K562 (cell line): ENCODE results near the gene DIS3L2.

ENCODE experiments used
- BRCA1 ChIP-seq, 2 experiments: fragments of 450-650 bp in 1 of 2; sonication (generic) in 1 of 2; formaldehyde crosslinking in 1 of 2; IDR thresholded peaks; 2 replicates each; pipeline versions ENCODE4 v1.5.0 to v1.6.1; 2017 to 2020; ENCODE audit warnings: mild to moderate bottlenecking in 1 of 2, missing genetic modification reagents in 1 of 2
- CBFB ChIP-seq: sonication (generic); formaldehyde crosslinking; IDR thresholded peaks from 2 replicates; pipeline ENCODE4 v1.4.0; 2020; ENCODE audit warnings: mild to moderate bottlenecking, missing genetic modification reagents
- NFXL1 ChIP-seq: fragments of 450-650 bp; formaldehyde crosslinking; IDR thresholded peaks from 2 replicates; pipeline ENCODE4 v1.4.0; 2021; ENCODE audit warnings: mild to moderate bottlenecking
- PTTG1 ChIP-seq: fragments of 450-650 bp; IDR thresholded peaks from 2 replicates; pipeline ENCODE4 v1.6.1; 2016; ENCODE audit warnings: low read depth, mild to moderate bottlenecking, missing genetic modification characterization, missing compliant biosample characterization
- RFX5 ChIP-seq: IDR thresholded peaks from 2 replicates; pipeline ENCODE4 v1.6.1; 2011; ENCODE audit warnings: low read depth, mild to moderate bottlenecking, improper control_type of control experiment, low read length
- ZNF146 ChIP-seq: IDR thresholded peaks from one replicate; pipeline ENCODE4 v1.6.1; 2018; ENCODE audit warnings: missing compliant biosample characterization; ENCODE audit not compliant: unreplicated experiment
- TF ChIP-seq, protein P1 (sequence below): fragments of 450-650 bp; formaldehyde crosslinking; conservative IDR thresholded peaks from 2 replicates; pipeline ENCODE4 v1.4.0; 2022; ENCODE audit warnings: mild to moderate bottlenecking, missing genetic modification characterization
- TF ChIP-seq, protein P2 (sequence below): fragments of 250-450 bp; sonication (Bioruptor Pico); IDR thresholded peaks from 2 replicates; pipeline ENCODE4 v1.8.0; 2021; ENCODE audit warnings: moderate library complexity, mild to moderate bottlenecking, inconsistent platforms

DNA sequence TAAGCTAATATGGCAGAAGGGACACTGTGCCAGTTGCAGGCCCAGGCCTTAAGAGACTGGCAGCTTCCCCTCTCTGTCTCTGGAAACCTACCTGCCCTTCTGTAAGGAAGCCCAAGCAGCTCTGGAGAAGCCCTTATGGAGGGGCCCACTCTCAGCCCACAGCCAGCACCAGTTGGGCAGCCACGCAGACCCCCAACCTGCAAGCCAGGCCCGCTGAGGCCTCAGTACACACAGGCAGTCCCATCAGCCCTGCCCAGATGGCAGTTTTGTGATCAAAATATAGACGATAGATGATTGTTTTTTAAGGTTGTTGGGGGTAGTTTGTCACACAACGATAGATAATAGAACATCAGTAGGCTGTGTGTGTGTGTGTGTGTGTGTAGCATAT is 380.2 kb downstream of the DIS3L2 start:
- no peak for TF ChIP-seq NFXL1 (CRISPR knock-in tag)
- TF ChIP-seq, protein P1, sequence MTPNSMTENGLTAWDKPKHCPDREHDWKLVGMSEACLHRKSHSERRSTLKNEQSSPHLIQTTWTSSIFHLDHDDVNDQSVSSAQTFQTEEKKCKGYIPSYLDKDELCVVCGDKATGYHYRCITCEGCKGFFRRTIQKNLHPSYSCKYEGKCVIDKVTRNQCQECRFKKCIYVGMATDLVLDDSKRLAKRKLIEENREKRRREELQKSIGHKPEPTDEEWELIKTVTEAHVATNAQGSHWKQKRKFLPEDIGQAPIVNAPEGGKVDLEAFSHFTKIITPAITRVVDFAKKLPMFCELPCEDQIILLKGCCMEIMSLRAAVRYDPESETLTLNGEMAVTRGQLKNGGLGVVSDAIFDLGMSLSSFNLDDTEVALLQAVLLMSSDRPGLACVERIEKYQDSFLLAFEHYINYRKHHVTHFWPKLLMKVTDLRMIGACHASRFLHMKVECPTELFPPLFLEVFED (CRISPR knock-in tag), result no peak
- no peak for TF ChIP-seq PTTG1 (tag)
- no peak for TF ChIP-seq ZNF146 (CRISPR knock-in tag)
- TF ChIP-seq, protein P2, sequence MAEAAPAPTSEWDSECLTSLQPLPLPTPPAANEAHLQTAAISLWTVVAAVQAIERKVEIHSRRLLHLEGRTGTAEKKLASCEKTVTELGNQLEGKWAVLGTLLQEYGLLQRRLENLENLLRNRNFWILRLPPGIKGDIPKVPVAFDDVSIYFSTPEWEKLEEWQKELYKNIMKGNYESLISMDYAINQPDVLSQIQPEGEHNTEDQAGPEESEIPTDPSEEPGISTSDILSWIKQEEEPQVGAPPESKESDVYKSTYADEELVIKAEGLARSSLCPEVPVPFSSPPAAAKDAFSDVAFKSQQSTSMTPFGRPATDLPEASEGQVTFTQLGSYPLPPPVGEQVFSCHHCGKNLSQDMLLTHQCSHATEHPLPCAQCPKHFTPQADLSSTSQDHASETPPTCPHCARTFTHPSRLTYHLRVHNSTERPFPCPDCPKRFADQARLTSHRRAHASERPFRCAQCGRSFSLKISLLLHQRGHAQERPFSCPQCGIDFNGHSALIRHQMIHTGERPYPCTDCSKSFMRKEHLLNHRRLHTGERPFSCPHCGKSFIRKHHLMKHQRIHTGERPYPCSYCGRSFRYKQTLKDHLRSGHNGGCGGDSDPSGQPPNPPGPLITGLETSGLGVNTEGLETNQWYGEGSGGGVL (CRISPR knock-in tag), result no peak
- TF ChIP-seq BRCA1 (IDR thresholded peaks at IDR 0.05), result no peak
- TF ChIP-seq BRCA1 (CRISPR knock-in tag; IDR thresholded peaks at IDR 0.05), result no peak
- no peak for TF ChIP-seq RFX5
- TF ChIP-seq CBFB (CRISPR knock-in tag), result no peak
